Hypothalamus (tissue), 51 donors: ENCODE results near the gene RETREG1.
"Not testable (repeated sequence)": the region's sequence is repeated elsewhere in the genome, so short reads cannot be mapped to it uniquely, and the experiment has no call there.

Experiments used
- DNase-seq, 51 donors: peaks; one replicate each; lab custom pipeline; 2025; lab: John Stamatoyannopoulos, UW

Gene RETREG1

GRCh38 chr5:16493261-16493660 lies 123.5 kb downstream of the RETREG1 start:
- no peak for DNase-seq

- DNase-seq: peak in 2 of 51 donors; percentile 1 to 15
These were observed 124.2 kb downstream of the RETREG1 start for GRCh38 chr5:16492398-16493140.

GRCh38 chr5:16490911-16491310 lies 125.9 kb downstream of the RETREG1 start:
- DNase-seq: no peak

- peak in 5 of 51 donors; percentile 6 to 70 (median 15) for DNase-seq
These were observed 127.4 kb downstream of the RETREG1 start for GRCh38 chr5:16489322-16489791.

GRCh38 chr5:16487456-16487855 lies 129.3 kb downstream of the RETREG1 start:
- no peak for DNase-seq

- no peak for DNase-seq
These were observed 130.1 kb downstream of the RETREG1 start for GRCh38 chr5:16486711-16487111.

- no peak for DNase-seq
These were observed 131.1 kb downstream of the RETREG1 start for GRCh38 chr5:16485656-16486055.

- DNase-seq: no peak
These were observed 132.7 kb downstream of the RETREG1 start for GRCh38 chr5:16484081-16484480.

- no peak for DNase-seq
These were observed 133.4 kb downstream of the RETREG1 start for GRCh38 chr5:16483361-16483760.

- no peak for DNase-seq
These were observed 133.9 kb downstream of the RETREG1 start for GRCh38 chr5:16482891-16483290.

- DNase-seq: no peak
These were observed 135.8 kb downstream of the RETREG1 start for GRCh38 chr5:16480821-16481538.

GRCh38 chr5:16480144-16480543 lies 136.7 kb downstream of the RETREG1 start:
- no peak for DNase-seq

- no peak for DNase-seq
These were observed 139.3 kb downstream of the RETREG1 start for GRCh38 chr5:16477541-16477940.

GRCh38 chr5:16476417-16476816 lies 140.4 kb downstream of the RETREG1 start:
- DNase-seq: not testable (repeated sequence)

- no peak for DNase-seq
These were observed 145.4 kb downstream of the RETREG1 start for GRCh38 chr5:16471387-16471786.

GRCh38 chr5:16467363-16468219 lies 149.2 kb downstream of the RETREG1 start:
- DNase-seq: no peak

- DNase-seq: peak; percentile 30 to 92 (median 81)
These were observed 151.0 kb downstream of the RETREG1 start, which contains the start of gene ZNF622 for GRCh38 chr5:16465544-16466432. ZNF622 (minus strand) TSS chr5:16465800; CDS start chr5:16465665, 135 bp downstream.

- DNase-seq: peak in 4 of 51 donors; percentile 4 to 41 (median 17)
These were observed 151.9 kb downstream of the RETREG1 start for GRCh38 chr5:16464664-16465543.

- DNase-seq: no peak
These were observed 152.6 kb downstream of the RETREG1 start for GRCh38 chr5:16464231-16464630.
